Measurements from ENCODE around the gene SMPD3.

DNA sequence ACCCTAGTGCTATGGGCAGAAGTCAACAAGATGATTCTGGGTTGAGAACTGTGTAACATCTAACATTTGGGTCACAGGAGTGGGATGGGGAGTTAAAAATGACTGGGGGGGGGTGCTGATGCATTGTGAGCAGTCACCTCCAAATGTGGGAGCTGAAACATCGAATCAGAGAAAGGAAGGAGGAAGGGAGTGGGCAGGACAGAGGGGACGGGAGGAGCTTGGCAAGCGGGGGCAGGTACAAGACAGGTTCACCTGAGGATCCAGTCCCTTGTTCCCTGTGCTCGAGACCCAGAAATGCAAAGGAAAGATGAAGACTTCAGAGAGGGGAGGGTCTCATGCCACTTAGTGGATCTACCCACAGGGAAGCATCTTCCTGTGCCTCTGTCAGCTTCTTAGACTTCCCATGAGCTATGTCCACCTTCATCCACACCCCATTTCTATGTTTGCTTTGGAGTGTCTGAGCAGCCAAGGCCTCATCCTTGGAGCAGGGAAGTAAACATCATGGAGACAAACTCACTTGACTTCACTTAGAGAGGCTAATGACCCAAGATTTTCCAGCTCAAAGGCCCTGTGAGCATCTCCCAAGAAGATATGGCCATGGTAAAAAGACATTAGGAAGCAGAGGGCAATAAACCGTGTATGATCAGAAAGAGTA is 20.5 kb downstream of the SMPD3 start:
- no peak for TF ChIP-seq TAF1 (IDR thresholded peaks at IDR 0.05; ENCODE audit: borderline replicate concordance, insufficient read depth, low read length)
- no peak for TF ChIP-seq SIN3A (IDR thresholded peaks at IDR 0.05; ENCODE audit: borderline replicate concordance, insufficient read depth, low read length)
- TF ChIP-seq POLR2AphosphoS5 (IDR thresholded peaks at IDR 0.05; ENCODE audit: low read depth, low read length): no peak
